Aorta (tissue), 5 donors: ENCODE data around the gene LARGE2. TPM values are rescaled to one million over a fixed set of nuclear protein-coding genes. Genes with fewer than 3 reads are reported as not detected.
A peak's percentile ranks its signal among the peaks of the same experiment; 100 is the strongest.

Source experiments
- ATAC-seq: fragments of 200-7000 bp; cut with Tn5 transposase; one replicate; pipeline ENCODE4 v1.9.1; 2022; ENCODE audit warnings: moderate library complexity; ENCODE audit not compliant: low FRiP score
- DNase-seq, 2 donors: peaks; one replicate each; pipeline ENCODE4 v3.0.0-alpha.2; 2020
- H3K27ac ChIP-seq, 2 donors: one replicate each; pipeline ENCODE4 v1.5.1; 2013; ENCODE audit warnings: low read length in 2 of 2, mild to moderate bottlenecking in 2 of 2, moderate library complexity in 2 of 2, control low read depth in 1 of 2, inconsistent platforms in 1 of 2, low read depth in 1 of 2
- H3K27me3 ChIP-seq, 2 donors: one replicate each; pipeline ENCODE4 v1.6.1; 2013; ENCODE audit warnings: control low read depth in 1 of 2, low read length in 1 of 2, mild to moderate bottlenecking in 1 of 2, moderate library complexity in 1 of 2; ENCODE audit not compliant: insufficient read depth in 2 of 2, control insufficient read depth in 1 of 2
- H3K36me3 ChIP-seq, 2 donors: one replicate each; pipeline ENCODE4 v1.6.1; 2013; ENCODE audit warnings: control low read depth in 1 of 2, low read length in 1 of 2, mild to moderate bottlenecking in 1 of 2; ENCODE audit not compliant: insufficient read depth in 2 of 2, control insufficient read depth in 1 of 2
- H3K4me1 ChIP-seq, 2 donors: one replicate each; pipeline ENCODE4 v1.6.1; 2013; ENCODE audit warnings: low read length in 2 of 2, control low read depth in 1 of 2, mild to moderate bottlenecking in 1 of 2, moderate library complexity in 1 of 2; ENCODE audit not compliant: insufficient read depth in 2 of 2, control insufficient read depth in 1 of 2
- H3K4me3 ChIP-seq, 2 donors: one replicate each; pipeline ENCODE4 v1.5.1; 2013; ENCODE audit warnings: low read length in 2 of 2, control low read depth in 1 of 2, mild to moderate bottlenecking in 1 of 2
- H3K9me3 ChIP-seq: one replicate; pipeline ENCODE4 v1.6.1; 2013; ENCODE audit warnings: mild to moderate bottlenecking, low read length; ENCODE audit not compliant: control insufficient read depth
- WGBS, 2 donors: extraction: QIAGEN DNeasy Blood & Tissue Kit; methylation state at CpG; one replicate each; pipeline ENCODE4 v1.1.7; 2013; 5-methylcytosine and 5-hydroxymethylcytosine counted together
- intact Hi-C, 2 donors: fragments of 100-400 bp; cut with DNase I; formaldehyde crosslinking; loops; one replicate each; pipeline versions ENCODE4 v1.14.2 to v1.15.0; 2022
- polyA plus RNA-seq, 2 donors: library from polyadenylated mRNA; stranded (reverse); fragments of 200-250 nt; gene quantifications; one replicate each; pipeline ENCODE4 v1.2.3, GENCODE V29; 2013
- total RNA-seq, 2 donors: library from RNA; stranded (reverse); fragmentation: NEBNext Ultra II Directional; extraction: Animal tissue kit (Norgen Biotek cat#: 25700); gene quantifications; one replicate each; pipeline ENCODE4 v1.2.1, GENCODE V29; 2021
- donor health status: healthy with polysubstance abuse.
- donor health status: Bipolar disorder and iron deficiency.
- donor health status: DM: no; HTN: no; CAD: no.
- donor health status: DM: no; HTN: no; CAD: no.
- donor health status: DM: yes; HTN: yes; CAD: no.

Gene LARGE2
- total and polyA plus RNA-seq, 4 donors, result 0.45 TPM; not detected in 3

GRCh38 chr11:45939836-45940235, 17.4 kb downstream of the LARGE2 start:
- 76% methylated on average over 2 of the region's 2 CpGs for WGBS, 2 donors
- H3K27ac ChIP-seq, result no peak overlapping the region
- peaks cover 6 to 9% of the 10 kb centered on the region in 2 donors for H3K36me3 ChIP-seq
- H3K27me3 ChIP-seq, result no peaks in the 10 kb centered on the region
- no peak for ATAC-seq
- H3K9me3 ChIP-seq, result no peaks in the 10 kb centered on the region
- no peak overlapping the region for H3K4me3 ChIP-seq
- intact Hi-C loops, result no loop called here
- H3K4me1 ChIP-seq, result no peaks in the 10 kb centered on the region
- DNase-seq, result no peak

GRCh38 chr11:45941285-45941684, 18.8 kb downstream of the LARGE2 start:
- Histone ChIP-seq H3K27me3 (no peaks in the 10 kb centered on the region), H3K4me1 (no peaks in the 10 kb centered on the region), H3K36me3 (peaks cover 7 to 10% of the 10 kb centered on the region in 2 donors), H3K9me3 (no peaks in the 10 kb centered on the region), H3K4me3 (no peak overlapping the region), H3K27ac (no peak overlapping the region)
- no peak for ATAC-seq
- intact Hi-C loops, result no loop called here
- no peak for DNase-seq
- 93 to 96% methylated on average over 4 of the region's 4 CpGs for WGBS, 2 donors

GRCh38 chr11:45942381-45942780, 19.9 kb downstream of the LARGE2 start:
- DNase-seq (no peak), ATAC-seq (no peak)
- no peaks in the 10 kb centered on the region for H3K27me3 ChIP-seq
- peaks cover 7 to 10% of the 10 kb centered on the region in 2 donors for H3K36me3 ChIP-seq
- no peak overlapping the region for H3K4me3 ChIP-seq
- 94 to 97% methylated on average over 4 of the region's 4 CpGs for WGBS, 2 donors
- H3K9me3 ChIP-seq, result no peaks in the 10 kb centered on the region
- no peak overlapping the region for H3K27ac ChIP-seq
- intact Hi-C loops, result no loop called here
- no peaks in the 10 kb centered on the region for H3K4me1 ChIP-seq

- intact Hi-C loops, result no loop called here
- whole genome bisulfite sequencing, 2 donors, result 45 to 47% methylated on average over 3 of the region's 3 CpGs
- H3K4me1 ChIP-seq, result no peaks in the 10 kb centered on the region
- ATAC-seq (no peak), DNase-seq (no peak)
- no peak overlapping the region for H3K4me3 ChIP-seq
- peaks cover 15 to 16% of the 10 kb centered on the region in 2 donors for H3K36me3 ChIP-seq
- no peaks in the 10 kb centered on the region for H3K9me3 ChIP-seq
- H3K27me3 ChIP-seq, result no peaks in the 10 kb centered on the region
- no peak overlapping the region for H3K27ac ChIP-seq
These were observed 23.0 kb downstream of the LARGE2 start for GRCh38 chr11:45945397-45945999.

DNA sequence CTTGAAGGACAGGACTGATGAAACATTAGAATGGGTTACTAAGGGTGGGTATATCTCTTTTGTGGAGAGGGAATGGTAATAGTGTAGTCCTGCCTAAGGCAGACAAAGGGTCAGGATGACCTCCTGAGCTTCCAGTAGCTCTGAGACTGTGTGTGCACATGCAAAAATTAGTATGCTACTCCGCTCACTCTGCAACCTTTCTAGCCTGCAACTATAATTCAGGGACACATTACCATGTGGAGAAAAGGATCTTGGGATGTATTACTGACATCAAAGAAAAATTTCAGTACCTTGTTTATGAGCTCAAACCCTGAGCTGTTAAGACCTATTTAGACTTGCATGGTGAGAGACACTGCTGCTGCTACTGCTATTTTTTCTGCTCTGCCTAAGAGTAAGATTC, 25.4 kb downstream of the LARGE2 start:
- Histone ChIP-seq H3K4me1 (no peaks in the 10 kb centered on the region), H3K9me3 (no peaks in the 10 kb centered on the region), H3K27me3 (no peaks in the 10 kb centered on the region), H3K27ac (no peak overlapping the region), H3K4me3 (no peak overlapping the region), H3K36me3 (peaks cover 9 to 16% of the 10 kb centered on the region in 2 donors)
- DNase-seq (no peak), ATAC-seq (no peak)
- intact Hi-C loops, result no loop called here
- WGBS, 2 donors, result 96 to 97% methylated on average over 1 of the region's 1 CpG

DNA sequence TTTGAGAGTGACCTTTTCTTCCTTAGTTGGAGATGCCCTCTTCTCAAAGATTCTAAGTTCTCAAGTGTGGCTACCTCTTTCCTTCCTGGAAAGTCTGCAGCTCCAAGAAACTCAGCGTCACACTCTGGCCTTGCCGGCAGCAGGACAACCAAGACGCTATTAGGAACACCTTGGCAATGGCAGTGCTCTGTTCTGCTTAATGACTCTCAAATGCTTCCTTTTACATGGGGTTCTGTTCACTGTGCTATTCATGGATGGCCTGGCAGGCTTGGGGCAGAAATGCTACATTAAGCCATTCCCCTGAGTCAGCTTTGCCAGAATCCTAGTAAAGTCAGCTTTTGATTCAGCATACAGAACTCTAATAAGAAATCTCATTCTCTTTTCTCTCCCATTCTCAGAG, 25.9 kb downstream of the LARGE2 start:
- DNase-seq, result no peak
- Histone ChIP-seq H3K27ac (no peak overlapping the region), H3K4me1 (no peaks in the 10 kb centered on the region), H3K27me3 (no peaks in the 10 kb centered on the region), H3K9me3 (no peaks in the 10 kb centered on the region), H3K4me3 (no peak overlapping the region), H3K36me3 (peaks cover 9 to 16% of the 10 kb centered on the region in 2 donors)
- intact Hi-C loops, result no loop called here
- ATAC-seq, result no peak
- WGBS, 2 donors, result 85 to 90% methylated on average over 3 of the region's 3 CpGs

DNA sequence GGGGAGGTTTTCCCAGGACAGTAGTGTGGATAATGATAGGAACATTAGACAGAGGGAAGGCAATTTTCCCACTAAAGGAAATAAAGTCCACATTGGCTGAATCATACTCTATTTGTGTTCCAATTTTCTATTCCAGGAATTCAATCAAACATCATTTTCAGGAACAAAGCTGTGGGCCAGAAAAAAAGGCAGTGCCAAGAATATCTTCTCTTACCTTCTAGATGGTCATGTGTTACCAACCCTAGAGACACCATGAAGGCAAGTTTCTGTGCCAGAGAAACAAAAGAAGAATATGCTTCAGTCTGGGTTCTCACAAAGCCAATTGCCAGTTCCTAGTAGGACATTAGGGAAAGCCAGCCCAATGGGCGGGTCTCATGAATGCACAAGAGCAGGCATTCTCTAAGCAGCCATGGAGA, 27.5 kb downstream of the LARGE2 start:
- ATAC-seq (peak; percentile 78), DNase-seq (no peak)
- no peaks in the 10 kb centered on the region for H3K27me3 ChIP-seq
- no peaks in the 10 kb centered on the region for H3K4me1 ChIP-seq
- 93 to 96% methylated on average over 1 of the region's 1 CpG for WGBS, 2 donors
- no peak overlapping the region for H3K27ac ChIP-seq
- H3K9me3 ChIP-seq, result no peaks in the 10 kb centered on the region
- intact Hi-C loops, result no loop called here
- peaks cover 9 to 16% of the 10 kb centered on the region in 2 donors for H3K36me3 ChIP-seq
- H3K4me3 ChIP-seq, result no peak overlapping the region

DNA sequence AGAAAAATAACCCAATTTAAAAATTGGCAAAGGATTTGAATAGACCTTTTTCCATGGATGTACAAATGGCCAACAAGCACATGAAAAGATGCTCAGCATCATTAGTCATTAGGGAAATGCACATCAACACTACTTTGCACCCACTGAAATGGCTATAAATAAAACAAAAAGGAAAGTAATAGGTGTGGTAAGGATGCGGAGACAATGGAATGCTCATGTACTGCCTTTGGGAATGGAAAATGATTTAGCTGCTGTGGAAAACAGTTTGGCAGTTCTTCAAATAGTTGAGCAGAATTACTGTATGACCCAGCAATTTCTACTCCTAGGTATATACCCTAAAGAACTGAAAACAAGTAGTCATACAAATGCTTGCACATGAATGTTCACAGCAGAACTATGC, 37.4 kb downstream of the LARGE2 start:
- intact Hi-C loops, result loop anchor here in 1 of 2 donors (10.0 kb wide), 1 partner anchor 165 kb away; the partner anchor contains the start of gene PHF21A
- H3K27ac ChIP-seq, result no peak overlapping the region

DNA sequence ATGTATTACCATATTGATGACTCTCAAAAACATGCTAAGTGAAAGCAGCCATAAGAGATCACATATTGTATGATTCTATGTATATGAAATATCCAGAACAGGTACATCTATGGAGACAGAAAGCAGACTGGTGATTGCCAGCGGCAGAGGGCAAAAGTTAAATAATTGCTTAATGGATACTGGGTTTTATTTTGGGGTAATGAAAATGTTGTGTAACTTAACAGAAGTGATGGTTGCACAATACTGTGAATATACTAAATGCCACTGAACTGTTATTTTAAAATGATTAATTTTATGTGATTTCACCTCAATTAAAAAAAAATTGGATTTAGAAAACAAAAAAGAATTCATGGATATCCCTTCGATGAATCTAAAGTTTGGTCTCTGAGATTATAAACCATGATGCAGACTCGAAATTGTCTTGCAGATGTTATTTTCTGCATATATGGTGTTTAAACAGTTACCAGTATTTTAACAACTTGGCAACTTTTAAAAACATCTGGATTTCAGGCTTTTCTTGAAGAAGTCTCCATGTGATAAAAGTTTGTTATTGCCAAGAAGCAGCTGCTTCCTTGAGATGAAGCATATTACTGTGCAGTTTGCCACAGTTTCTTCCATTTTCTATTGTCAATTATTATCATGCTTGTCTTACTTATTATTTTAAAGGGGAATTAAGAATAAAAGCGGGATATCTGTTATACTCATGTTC, 38.1 kb downstream of the LARGE2 start:
- H3K27ac ChIP-seq, result no peak overlapping the region

More for the DNA sequence above, 37.4 kb downstream of the LARGE2 start:
- WGBS, 2 donors, result 97 to 99% methylated on average over 1 of the region's 1 CpG
- H3K9me3 ChIP-seq, result no peaks in the 10 kb centered on the region
- no peaks in the 10 kb centered on the region for H3K27me3 ChIP-seq
- no peak for ATAC-seq
- no peak for DNase-seq
- H3K36me3 ChIP-seq, result peaks cover 0 to 2% of the 10 kb centered on the region in 2 donors
- H3K4me1 ChIP-seq, result no peaks in the 10 kb centered on the region
- H3K4me3 ChIP-seq, result no peak overlapping the region

More for the DNA sequence above, 38.1 kb downstream of the LARGE2 start:
- Histone ChIP-seq H3K9me3 (no peaks in the 10 kb centered on the region), H3K36me3 (peaks cover 0 to 2% of the 10 kb centered on the region in 2 donors), H3K4me1 (no peaks in the 10 kb centered on the region), H3K27me3 (no peaks in the 10 kb centered on the region), H3K4me3 (no peak overlapping the region)
- ATAC-seq (no peak), DNase-seq (no peak)
- intact Hi-C loops, result loop anchor here in 1 of 2 donors (10.0 kb wide), 1 partner anchor 164 kb away; the partner anchor contains the start of gene PHF21A
- 88 to 91% methylated on average over 4 of the region's 4 CpGs for WGBS, 2 donors
